Activated T-helper 2 cell treated with anti-CD3 and anti-CD28 coated beads, Interferon-gamma antibody, Interleukin-2, Interleukin-4, amounts not matched to agents 10 μg/mL and 5 μg/mL and 100 μg/mL, durations not matched to agents 14 hours and 24 hours and 36 hours (primary cell): ENCODE results near the gene RNF4. TPM values are rescaled to one million over a fixed set of nuclear protein-coding genes. Genes with fewer than 3 reads are reported as not detected.
"Not testable (repeated sequence)": the region's sequence is repeated elsewhere in the genome, so short reads cannot be mapped to it uniquely, and the experiment has no call there.

Experiments used
- DNase-seq: peaks from one replicate; pipeline ENCODE4 v3.0.0; 2021; ENCODE audit warnings: low spot score
- H3K27ac Mint-ChIP-seq: one replicate; pipeline ENCODE4 v1.8.0; 2021; ENCODE audit warnings: mixed read lengths
- H3K27me3 Mint-ChIP-seq: one replicate; pipeline ENCODE4 v1.8.0; 2021; ENCODE audit warnings: low read depth, mixed read lengths
- H3K36me3 Mint-ChIP-seq: one replicate; pipeline ENCODE4 v1.8.0; 2021; ENCODE audit warnings: low read depth, mixed read lengths
- H3K4me1 Mint-ChIP-seq: one replicate; pipeline ENCODE4 v1.8.0; 2021; ENCODE audit warnings: low read depth, mixed read lengths
- H3K4me3 Mint-ChIP-seq: one replicate; pipeline ENCODE4 v1.8.0; 2021; ENCODE audit warnings: low read depth, mild to moderate bottlenecking, moderate library complexity, mixed read lengths
- H3K9me3 Mint-ChIP-seq: one replicate; pipeline ENCODE4 v1.8.0; 2021; ENCODE audit warnings: mixed read lengths
- intact Hi-C: fragments of 100-400 bp; cut with micrococcal nuclease; formaldehyde crosslinking; loops from one replicate; pipeline ENCODE4 v1.15.1; 2023
- total RNA-seq: library from RNA; stranded (reverse); gene quantifications from 2 replicates; pipeline ENCODE4 v1.2.3, GENCODE V29; 2022

The RNF4 gene
- total RNA-seq, 1 donor from 2014 or later, result 99.1 TPM

DNA sequence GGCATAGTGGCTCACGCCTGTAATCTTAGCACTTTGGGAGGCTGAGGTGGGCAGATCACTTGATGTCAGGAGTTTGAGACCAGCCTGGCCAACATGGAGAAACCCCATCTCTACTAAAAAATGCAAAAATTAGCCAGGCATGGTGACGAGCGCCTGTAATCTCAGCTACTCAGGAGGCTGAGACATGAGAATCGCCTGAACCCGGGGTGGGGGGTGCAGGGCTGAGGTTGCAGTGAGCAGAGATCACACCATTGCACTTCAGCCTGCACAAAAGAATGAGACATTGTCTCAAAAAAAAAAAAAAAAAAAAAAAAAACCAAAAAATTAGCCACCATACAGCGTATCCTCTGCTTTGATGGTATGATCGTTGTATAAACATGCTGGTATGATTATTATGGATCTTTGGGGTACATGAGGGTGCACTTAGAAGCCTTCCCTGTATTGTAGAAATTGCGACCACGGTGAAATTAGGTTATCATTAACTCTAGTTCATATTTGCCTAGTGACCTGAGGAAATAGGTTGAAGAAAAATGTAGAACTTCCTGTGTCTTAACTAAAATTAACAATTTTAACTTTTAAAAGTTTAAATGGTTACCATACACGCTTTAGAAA, 74.8 kb downstream of the RNF4 start:
- H3K4me1 Mint-ChIP-seq, intact Hi-C loops, H3K27ac Mint-ChIP-seq, H3K4me3 Mint-ChIP-seq, DNase-seq, H3K9me3 Mint-ChIP-seq, H3K27me3 Mint-ChIP-seq: not testable (repeated sequence)
- peaks cover 25% of the 10 kb centered on the region for H3K36me3 Mint-ChIP-seq

DNA sequence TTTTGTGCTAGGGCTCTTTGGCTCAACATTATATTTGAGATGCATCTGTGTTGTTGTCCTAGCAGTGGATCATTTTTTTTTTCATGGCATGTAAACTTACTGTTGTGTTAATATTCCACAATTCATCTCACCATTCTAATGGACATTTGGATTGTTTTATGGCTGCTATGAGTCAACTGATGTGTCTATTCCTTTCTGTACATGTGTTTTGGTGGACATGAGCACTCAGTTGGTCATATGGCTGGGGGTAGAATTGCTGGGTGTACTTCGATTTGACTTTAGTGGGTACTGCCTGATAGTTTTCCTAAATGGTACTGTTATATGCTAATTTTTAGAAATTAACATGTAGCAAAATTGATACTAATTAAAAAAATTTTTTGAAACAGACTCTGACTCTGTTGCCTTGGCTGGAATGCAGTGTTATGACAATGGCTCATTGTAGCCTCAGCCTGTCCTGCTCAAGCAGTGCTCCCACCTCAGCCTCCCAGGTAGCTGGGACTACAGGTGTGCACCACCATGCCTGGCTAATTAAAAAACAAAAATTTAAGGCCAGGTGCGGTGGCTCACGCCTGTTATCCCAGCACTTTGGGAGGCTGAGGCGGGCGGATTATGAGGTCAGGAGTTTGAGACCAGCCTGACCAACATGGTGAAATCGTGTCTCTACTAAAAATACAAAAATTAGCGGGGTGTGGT, 76.6 kb downstream of the RNF4 start:
- DNase-seq, result no peak
- intact Hi-C loops, result no loop called here
- Mint-ChIP-seq H3K27me3 (no peaks in the 10 kb centered on the region), H3K4me1 (peaks cover 7% of the 10 kb centered on the region), H3K36me3 (peaks cover 16% of the 10 kb centered on the region), H3K9me3 (no peaks in the 10 kb centered on the region), H3K4me3 (no peak overlapping the region), H3K27ac (no peak overlapping the region)

DNA sequence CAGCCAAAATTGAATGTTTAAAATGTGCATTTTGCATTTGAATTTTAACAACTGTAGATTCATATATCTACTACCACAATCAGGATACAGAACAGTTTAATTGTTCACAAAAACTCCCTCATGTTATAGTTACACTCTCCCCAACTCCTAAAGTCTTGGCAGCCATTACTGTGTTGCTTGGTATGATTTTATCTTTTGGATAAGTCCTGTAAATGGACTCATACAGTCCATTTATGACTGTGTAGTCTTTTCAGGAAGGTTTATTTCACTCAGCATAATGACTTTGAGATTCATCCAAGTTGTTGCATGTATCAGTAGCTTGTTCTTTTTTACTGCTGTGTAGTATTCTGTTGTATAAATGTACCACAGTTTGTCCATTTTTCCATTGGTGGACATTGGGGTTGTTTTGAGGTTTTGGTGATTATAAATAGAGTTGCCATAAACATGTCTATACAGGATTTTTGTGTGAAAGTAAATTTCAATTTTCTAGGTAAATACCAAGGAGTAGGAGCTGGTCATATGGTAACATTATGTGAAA, 77.4 kb downstream of the RNF4 start:
- DNase-seq, result no peak
- peaks cover 8% of the 10 kb centered on the region for H3K4me1 Mint-ChIP-seq
- intact Hi-C loops, result no loop called here
- no peak overlapping the region for H3K4me3 Mint-ChIP-seq
- H3K36me3 Mint-ChIP-seq, result peaks cover 16% of the 10 kb centered on the region
- no peaks in the 10 kb centered on the region for H3K9me3 Mint-ChIP-seq
- H3K27ac Mint-ChIP-seq, result no peak overlapping the region
- no peaks in the 10 kb centered on the region for H3K27me3 Mint-ChIP-seq

DNA sequence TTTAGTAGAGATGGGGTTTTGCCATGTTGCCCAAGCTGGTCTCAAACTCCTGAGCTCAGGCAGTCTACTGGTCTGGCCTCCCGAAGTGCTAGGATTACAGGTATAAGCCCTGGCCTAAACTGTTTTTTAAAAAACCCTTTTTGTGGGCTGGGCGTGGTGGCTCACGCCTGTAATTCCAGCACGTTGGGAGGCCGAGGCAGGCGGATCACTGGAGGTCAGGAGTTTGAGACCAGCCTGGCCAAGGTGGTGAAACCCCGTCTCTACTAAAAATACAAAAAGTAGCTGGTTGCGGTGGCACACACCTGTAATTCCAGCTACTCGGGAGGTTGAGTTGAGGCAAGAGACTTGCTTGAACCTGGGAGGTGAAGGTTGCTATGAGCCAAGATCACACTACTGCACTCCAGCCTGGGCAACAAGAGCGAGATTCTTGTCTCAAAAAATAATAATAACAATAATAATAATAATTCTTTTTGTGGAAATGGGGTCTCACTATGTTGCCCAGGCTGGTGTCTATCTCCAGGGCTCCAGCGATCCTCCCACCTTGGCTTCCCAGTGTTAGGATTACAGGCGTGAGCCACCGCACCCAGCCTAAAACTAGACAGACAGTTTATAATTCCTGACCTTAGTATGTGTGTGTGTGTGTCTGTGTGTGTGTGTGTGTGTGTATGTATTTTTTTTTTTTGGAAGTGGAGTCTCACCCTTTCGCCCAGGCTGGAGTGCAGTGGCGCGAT, 78.2 kb downstream of the RNF4 start:
- H3K9me3 Mint-ChIP-seq, DNase-seq, H3K4me3 Mint-ChIP-seq, intact Hi-C loops, H3K4me1 Mint-ChIP-seq, H3K27ac Mint-ChIP-seq, H3K27me3 Mint-ChIP-seq: not testable (repeated sequence)
- H3K36me3 Mint-ChIP-seq, result peaks cover 16% of the 10 kb centered on the region

DNA sequence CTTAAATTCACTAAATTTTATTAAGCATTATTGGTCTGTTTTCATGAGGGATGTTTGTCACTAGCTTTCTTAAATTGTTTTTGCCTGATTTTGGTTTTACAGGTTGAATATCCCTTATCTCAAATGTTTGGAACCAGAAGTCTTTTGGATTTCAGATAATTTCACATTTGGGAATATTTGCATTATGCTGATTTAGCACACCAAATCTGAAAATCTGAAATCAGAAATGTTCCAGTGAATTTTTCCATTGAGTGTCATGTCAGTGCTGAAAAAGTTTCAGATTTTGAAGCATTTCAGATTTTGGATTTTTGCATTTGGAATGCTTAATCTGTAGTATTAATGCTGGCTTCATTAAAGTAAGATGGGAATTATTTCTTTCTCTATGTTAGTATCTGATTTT, 82.2 kb downstream of the RNF4 start:
- H3K36me3 Mint-ChIP-seq, result peaks cover 8% of the 10 kb centered on the region
- H3K27ac Mint-ChIP-seq, result no peak overlapping the region
- peaks cover 8% of the 10 kb centered on the region for H3K4me1 Mint-ChIP-seq

DNA sequence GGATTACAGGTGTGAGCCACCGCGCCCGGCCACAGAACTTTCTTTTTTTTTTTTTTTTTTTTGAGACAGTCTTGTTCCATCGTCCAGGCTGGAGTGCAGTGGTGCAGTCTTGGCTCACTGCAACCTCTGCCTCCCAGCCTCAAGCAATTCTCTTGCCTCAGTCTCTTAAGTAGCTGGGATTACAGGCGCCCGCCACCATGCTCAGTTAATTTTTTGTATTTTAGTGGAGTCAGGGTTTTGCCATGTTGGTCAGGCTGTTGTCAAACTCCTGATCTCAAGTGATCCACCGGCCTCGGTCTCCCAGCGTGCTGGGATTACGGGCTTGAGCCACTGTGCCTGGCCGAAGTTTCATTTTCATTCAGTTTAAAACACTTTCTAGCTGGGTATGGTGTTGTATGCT, 83.9 kb downstream of the RNF4 start:
- H3K27me3 Mint-ChIP-seq, result no peaks in the 10 kb centered on the region
- no peaks in the 10 kb centered on the region for H3K9me3 Mint-ChIP-seq
- H3K36me3 Mint-ChIP-seq, result peaks cover 4% of the 10 kb centered on the region
- DNase-seq, result no peak
- no peak overlapping the region for H3K4me3 Mint-ChIP-seq
- H3K27ac Mint-ChIP-seq, result no peak overlapping the region
- H3K4me1 Mint-ChIP-seq, result peaks cover 5% of the 10 kb centered on the region
- intact Hi-C loops, result no loop called here

More for the DNA sequence above, 82.2 kb downstream of the RNF4 start:
- no peak for DNase-seq
- Mint-ChIP-seq H3K9me3 (no peaks in the 10 kb centered on the region), H3K4me3 (no peak overlapping the region), H3K27me3 (no peaks in the 10 kb centered on the region)
- intact Hi-C loops, result no loop called here

DNA sequence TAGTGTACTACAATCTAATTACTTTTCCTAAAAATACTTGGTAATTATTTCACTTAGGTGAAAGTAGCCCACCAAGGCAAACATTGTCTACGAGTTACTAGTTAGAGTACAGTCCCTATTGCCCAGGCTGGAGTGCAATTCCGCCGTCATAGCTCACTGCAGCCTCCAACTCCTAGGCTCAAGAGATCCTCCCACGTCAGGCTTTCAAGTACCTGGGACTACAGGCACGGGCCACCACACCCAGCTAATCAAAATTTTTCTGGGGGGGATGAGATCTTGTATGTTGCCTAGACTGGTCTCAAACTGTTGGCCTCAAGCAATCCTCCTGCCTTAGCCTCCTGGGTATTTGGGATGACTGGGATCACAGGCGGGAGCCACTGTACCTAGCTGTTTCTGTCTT, 89.4 kb downstream of the RNF4 start:
- no peak overlapping the region for H3K27ac Mint-ChIP-seq
- H3K36me3 Mint-ChIP-seq, result peaks cover 10% of the 10 kb centered on the region
- DNase-seq, result no peak
- intact Hi-C loops, result no loop called here
- H3K4me3 Mint-ChIP-seq, result no peak overlapping the region
- H3K27me3 Mint-ChIP-seq, result no peaks in the 10 kb centered on the region
- no peaks in the 10 kb centered on the region for H3K9me3 Mint-ChIP-seq
- H3K4me1 Mint-ChIP-seq, result peaks cover 4% of the 10 kb centered on the region

DNA sequence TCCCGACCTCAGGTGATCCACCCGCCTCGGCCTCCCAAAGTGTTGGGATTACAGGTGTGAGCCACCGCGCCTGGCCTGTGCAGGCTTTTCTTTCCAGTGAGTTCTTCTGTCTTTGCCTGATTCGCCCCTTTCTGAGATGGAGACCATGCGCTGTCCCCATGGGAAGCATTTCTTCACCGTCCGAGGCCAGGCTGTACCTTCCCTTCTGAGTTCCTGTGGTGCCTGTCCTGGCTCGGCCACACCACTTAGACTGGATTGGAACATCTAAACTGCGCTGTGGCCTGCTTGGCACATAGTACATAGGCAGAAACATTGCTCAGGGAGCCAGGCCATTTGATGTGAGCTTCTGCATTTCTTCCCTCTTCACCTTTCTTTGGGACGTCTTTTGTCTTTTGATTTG, 91.3 kb downstream of the RNF4 start:
- Mint-ChIP-seq H3K36me3 (peaks cover 10% of the 10 kb centered on the region), H3K27me3 (no peaks in the 10 kb centered on the region), H3K9me3 (no peaks in the 10 kb centered on the region), H3K4me1 (peaks cover 2% of the 10 kb centered on the region), H3K4me3 (no peak overlapping the region), H3K27ac (no peak overlapping the region)
- intact Hi-C loops, result no loop called here
- DNase-seq, result no peak

Other genes with a start within 250 kb of the RNF4 start
- 17.1 and 18.6 TPM in 2 replicates for gene HAUS3, start 227.0 kb upstream of the RNF4 start, total RNA-seq
- gene POLN, start 227.0 kb upstream of the RNF4 start, total RNA-seq, result 1.3 and 1.4 TPM in 2 replicates
- gene MXD4, start 207.0 kb upstream of the RNF4 start, total RNA-seq, result 7.9 and 8.9 TPM in 2 replicates
- 10.0 and 11.9 TPM in 2 replicates for gene ZFYVE28, start 50.5 kb upstream of the RNF4 start, total RNA-seq
- gene CFAP99, start 50.2 kb upstream of the RNF4 start, total RNA-seq, result not detected in 2 replicates
- 30.8 and 31.2 TPM in 2 replicates for gene FAM193A, start 67.5 kb downstream of the RNF4 start, total RNA-seq